Mesendoderm (in vitro differentiated cells): Measurements from ENCODE around the gene PKN3.

Experiments
- DNase-seq: peaks from one replicate; pipeline ENCODE4 v3.0.0; 2013
- H2AK5ac ChIP-seq: 2 replicates; pipeline ENCODE4 v1.6.1; 2013; ENCODE audit warnings: low read length, inconsistent platforms
- H2BK120ac ChIP-seq: 2 replicates; pipeline ENCODE4 v1.6.1; 2013; ENCODE audit warnings: low read depth, mild to moderate bottlenecking, low read length, moderate library complexity, mixed read lengths
- H2BK15ac ChIP-seq: replicated peaks from 2 replicates; pipeline ENCODE4 v1.6.1; 2013; ENCODE audit warnings: low read depth, mild to moderate bottlenecking, moderate library complexity
- H2BK5ac ChIP-seq: 2 replicates; pipeline ENCODE4 v1.6.1; 2013; ENCODE audit warnings: low read length, inconsistent platforms
- H3K18ac ChIP-seq: 2 replicates; pipeline ENCODE4 v1.6.1; 2013; ENCODE audit warnings: mild to moderate bottlenecking, low read length, mixed read lengths
- H3K23ac ChIP-seq: one replicate; pipeline ENCODE4 v1.6.1; 2013; ENCODE audit warnings: low read length
- H3K27ac ChIP-seq: 2 replicates; pipeline ENCODE4 v1.5.1; 2013; ENCODE audit warnings: low read depth, mild to moderate bottlenecking, inconsistent platforms, low read length, moderate library complexity
- H3K27me3 ChIP-seq: 2 replicates; pipeline ENCODE4 v1.6.1; 2013; ENCODE audit warnings: low read length, control low read depth, mild to moderate bottlenecking, inconsistent platforms; ENCODE audit not compliant: insufficient read depth, poor library complexity
- H3K36me3 ChIP-seq: 2 replicates; pipeline ENCODE4 v1.6.1; 2013; ENCODE audit warnings: low read length, inconsistent platforms; ENCODE audit not compliant: control insufficient read depth, insufficient read depth
- H3K4ac ChIP-seq: one replicate; pipeline ENCODE4 v1.6.1; 2013; ENCODE audit warnings: low read depth, mild to moderate bottlenecking, low read length, moderate library complexity
- H3K4me1 ChIP-seq: 2 replicates; pipeline ENCODE4 v1.6.1; 2013; ENCODE audit warnings: low read depth, low read length, inconsistent platforms; ENCODE audit not compliant: control insufficient read depth
- H3K4me2 ChIP-seq: 2 replicates; pipeline ENCODE4 v1.6.1; 2013; ENCODE audit warnings: low read length
- H3K4me3 ChIP-seq: 2 replicates; pipeline ENCODE4 v1.5.1; 2013; ENCODE audit warnings: mild to moderate bottlenecking, low read length
- H3K56ac ChIP-seq: one replicate; pipeline ENCODE4 v1.6.1; 2013; ENCODE audit warnings: low read length
- H3K79me1 ChIP-seq: 2 replicates; pipeline ENCODE4 v1.6.1; 2013; ENCODE audit warnings: low read length, inconsistent platforms
- H3K79me2 ChIP-seq: 2 replicates; pipeline ENCODE4 v1.6.1; 2013; ENCODE audit warnings: mild to moderate bottlenecking, low read length; ENCODE audit not compliant: control insufficient read depth, insufficient read depth
- H3K9ac ChIP-seq: 2 replicates; pipeline ENCODE4 v1.6.1; 2013; ENCODE audit warnings: low read length, inconsistent platforms
- H4K5ac ChIP-seq: one replicate; pipeline ENCODE4 v1.6.1; 2013; ENCODE audit warnings: low read length
- H4K8ac ChIP-seq: one replicate; pipeline ENCODE4 v1.6.1; 2013; ENCODE audit warnings: low read depth, mild to moderate bottlenecking, control low read depth, low read length, moderate library complexity
- WGBS: extraction: QIAGEN DNeasy Blood & Tissue Kit; methylation state at CpG from one replicate; pipeline ENCODE4 v1.1.7; 2013; ENCODE audit warnings: low lambda C conversion rate, missing lambda C conversion rate; ENCODE audit not compliant: insufficient coverage; ENCODE audit errors: extremely low coverage; 5-methylcytosine and 5-hydroxymethylcytosine counted together

PKN3 gene

GRCh38 chr9:128684065-128684324, 18.3 kb upstream of the PKN3 start:
- H3K36me3 ChIP-seq, result no peaks in the 10 kb centered on the region
- peak overlapping the region; percentile 91 for H3K27ac ChIP-seq
- no peak overlapping the region for H4K5ac ChIP-seq
- H3K79me2 ChIP-seq, result peaks cover 42% of the 10 kb centered on the region
- no peak overlapping the region for H2BK120ac ChIP-seq
- peak overlapping the region; percentile 96 for H3K9ac ChIP-seq
- H2AK5ac ChIP-seq, result peak overlapping the region; percentile 94
- H3K23ac ChIP-seq, result peak overlapping the region; percentile 50
- H3K4me2 ChIP-seq, result peak overlapping the region; percentile 96
- no peak for DNase-seq
- peak overlapping the region; percentile 89 for H3K4me3 ChIP-seq
- peak overlapping the region; percentile 77 for H3K18ac ChIP-seq
- peak overlapping the region; percentile 98 for H2BK5ac ChIP-seq
- H3K56ac ChIP-seq, result peak overlapping the region; percentile 94
- H3K4me1 ChIP-seq, result peaks cover 7% of the 10 kb centered on the region
- H3K79me1 ChIP-seq, result peaks cover 10% of the 10 kb centered on the region
- no peaks in the 10 kb centered on the region for H3K27me3 ChIP-seq
- no CpG with 5 or more reads among the region's 3 CpGs for WGBS
- H2BK15ac ChIP-seq, result no peak overlapping the region
- no peak overlapping the region for H4K8ac ChIP-seq
- peak overlapping the region; percentile 76 for H3K4ac ChIP-seq

GRCh38 chr9:128684325-128685199, 17.7 kb upstream of the PKN3 start:
- Histone ChIP-seq H4K8ac (no peak overlapping the region), H3K4me1 (peaks cover 7% of the 10 kb centered on the region), H3K4me3 (peak overlapping the region; percentile 89), H2BK5ac (peak overlapping the region; percentile 98), H3K79me2 (peaks cover 42% of the 10 kb centered on the region), H3K79me1 (peaks cover 10% of the 10 kb centered on the region), H2AK5ac (peak overlapping the region; percentile 94), H3K27ac (peak overlapping the region; percentile 91), H3K36me3 (no peaks in the 10 kb centered on the region), H2BK15ac (no peak overlapping the region), H3K4ac (peak overlapping the region; percentile 76), H3K9ac (peak overlapping the region; percentile 96), H3K56ac (peak overlapping the region; percentile 94), H3K4me2 (peak overlapping the region; percentile 100), H3K23ac (peak overlapping the region; percentile 85), H3K27me3 (no peaks in the 10 kb centered on the region), H4K5ac (no peak overlapping the region), H3K18ac (peak overlapping the region; percentile 77), H2BK120ac (no peak overlapping the region)
- WGBS, result no CpG with 5 or more reads among the region's 15 CpGs
- peak; percentile 96 for DNase-seq

- H3K56ac ChIP-seq, result peak overlapping the region; percentile 94
- peaks cover 7% of the 10 kb centered on the region for H3K4me1 ChIP-seq
- H2AK5ac ChIP-seq, result peak overlapping the region; percentile 43
- no peak for DNase-seq
- no peak overlapping the region for H3K4ac ChIP-seq
- no peaks in the 10 kb centered on the region for H3K36me3 ChIP-seq
- H3K23ac ChIP-seq, result peak overlapping the region; percentile 48
- H3K4me3 ChIP-seq, result no peak overlapping the region
- WGBS, result no CpG with 5 or more reads among the region's 17 CpGs
- peaks cover 52% of the 10 kb centered on the region for H3K79me2 ChIP-seq
- no peak overlapping the region for H3K18ac ChIP-seq
- H3K9ac ChIP-seq, result peak overlapping the region; percentile 96
- H2BK5ac ChIP-seq, result no peak overlapping the region
- peak overlapping the region; percentile 100 for H3K4me2 ChIP-seq
- H4K5ac ChIP-seq, result no peak overlapping the region
- peaks cover 10% of the 10 kb centered on the region for H3K79me1 ChIP-seq
- H4K8ac ChIP-seq, result no peak overlapping the region
- H3K27me3 ChIP-seq, result no peaks in the 10 kb centered on the region
- H2BK15ac ChIP-seq, result no peak overlapping the region
- H3K27ac ChIP-seq, result no peak overlapping the region
- H2BK120ac ChIP-seq, result no peak overlapping the region
Observed at GRCh38 chr9:128685636-128686489, 16.4 kb upstream of the PKN3 start.

- Histone ChIP-seq H3K36me3 (peaks cover 3% of the 10 kb centered on the region), H3K56ac (peak overlapping the region; percentile 98), H3K9ac (no peak overlapping the region), H2BK120ac (no peak overlapping the region), H3K79me1 (peaks cover 13% of the 10 kb centered on the region), H3K4me1 (peaks cover 7% of the 10 kb centered on the region), H2AK5ac (no peak overlapping the region), H3K4ac (no peak overlapping the region), H3K23ac (no peak overlapping the region), H2BK5ac (no peak overlapping the region), H3K4me3 (no peak overlapping the region), H3K18ac (no peak overlapping the region), H4K5ac (no peak overlapping the region), H3K4me2 (no peak overlapping the region), H3K27ac (no peak overlapping the region), H3K79me2 (peaks cover 62% of the 10 kb centered on the region), H2BK15ac (no peak overlapping the region), H4K8ac (no peak overlapping the region), H3K27me3 (no peaks in the 10 kb centered on the region)
- no peak for DNase-seq
- WGBS, result no CpG with 5 or more reads among the region's 4 CpGs
Observed at GRCh38 chr9:128687453-128687852, 14.8 kb upstream of the PKN3 start.

- Histone ChIP-seq H4K8ac (peak within 1 kb of the TSS; percentile 90), H3K27ac (peak within 1 kb of the TSS; percentile 99), H2BK15ac (no peak within 1 kb of the TSS), H3K4me1 (peaks cover 7% of the 10 kb centered on the region), H3K36me3 (peaks cover 5% of the 10 kb centered on the region), H3K4ac (peak within 1 kb of the TSS; percentile 100), H3K18ac (peak within 1 kb of the TSS; percentile 100), H3K79me2 (peaks cover 63% of the 10 kb centered on the region), H2BK120ac (peak within 1 kb of the TSS; percentile 95), H3K27me3 (no peaks in the 10 kb centered on the region), H3K23ac (peak within 1 kb of the TSS; percentile 95), H3K79me1 (peaks cover 14% of the 10 kb centered on the region), H2BK5ac (peak within 1 kb of the TSS; percentile 45), H3K4me2 (peak within 1 kb of the TSS; percentile 94), H4K5ac (no peak within 1 kb of the TSS), H3K56ac (peak within 1 kb of the TSS; percentile 98), H3K9ac (peak within 1 kb of the TSS; percentile 95), H3K4me3 (peak within 1 kb of the TSS; percentile 80), H2AK5ac (no peak within 1 kb of the TSS)
- WGBS, result no CpG with 5 or more reads among the region's 93 CpGs
- DNase-seq, result peak; percentile 96
Observed at GRCh38 chr9:128688501-128689292, 13.6 kb upstream of the PKN3 start, which contains the start of gene SET. Gene SET (plus strand): TSS chr9:128689222. CDS start chr9:128689583, 361 bp downstream.
